ENCODE measurements around the gene CRIM1.

GRCh38 chr2:36572719-36573059, 217.1 kb downstream of the CRIM1 start:
- TF ChIP-seq JAZF1 (CRISPR knock-in tag; IDR thresholded peaks at IDR 0.05) = no peak
- TF ChIP-seq NR1H2 (CRISPR knock-in tag; IDR thresholded peaks at IDR 0.05) = no peak
- no peak for TF ChIP-seq CTCF (IDR thresholded peaks at IDR 0.05)
- TF ChIP-seq FOXJ3 (CRISPR knock-in tag; IDR thresholded peaks at IDR 0.05; ENCODE audit: borderline replicate concordance) = no peak
- TF ChIP-seq, protein P1, sequence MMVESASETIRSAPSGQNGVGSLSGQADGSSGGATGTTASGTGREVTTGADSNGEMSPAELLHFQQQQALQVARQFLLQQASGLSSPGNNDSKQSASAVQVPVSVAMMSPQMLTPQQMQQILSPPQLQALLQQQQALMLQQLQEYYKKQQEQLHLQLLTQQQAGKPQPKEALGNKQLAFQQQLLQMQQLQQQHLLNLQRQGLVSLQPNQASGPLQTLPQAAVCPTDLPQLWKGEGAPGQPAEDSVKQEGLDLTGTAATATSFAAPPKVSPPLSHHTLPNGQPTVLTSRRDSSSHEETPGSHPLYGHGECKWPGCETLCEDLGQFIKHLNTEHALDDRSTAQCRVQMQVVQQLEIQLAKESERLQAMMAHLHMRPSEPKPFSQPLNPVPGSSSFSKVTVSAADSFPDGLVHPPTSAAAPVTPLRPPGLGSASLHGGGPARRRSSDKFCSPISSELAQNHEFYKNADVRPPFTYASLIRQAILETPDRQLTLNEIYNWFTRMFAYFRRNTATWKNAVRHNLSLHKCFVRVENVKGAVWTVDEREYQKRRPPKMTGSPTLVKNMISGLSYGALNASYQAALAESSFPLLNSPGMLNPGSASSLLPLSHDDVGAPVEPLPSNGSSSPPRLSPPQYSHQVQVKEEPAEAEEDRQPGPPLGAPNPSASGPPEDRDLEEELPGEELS (CRISPR knock-in tag; IDR thresholded peaks at IDR 0.05) = no peak
- no peak for TF ChIP-seq TEAD4 (CRISPR knock-in tag; IDR thresholded peaks at IDR 0.05)
